HuH-7 (cell line): Measurements from ENCODE around the gene CCNK.

Experiments used
- DNase-seq: peaks from one replicate; pipeline ENCODE4 v3.0.0; 2011; ENCODE audit warnings: low spot score

The CCNK gene

GRCh38 chr14:99535908-99536778 lies 54.9 kb downstream of the CCNK start:
- DNase-seq = no peak

GRCh38 chr14:99537399-99537798 lies 56.2 kb downstream of the CCNK start:
- no peak for DNase-seq

GRCh38 chr14:99538275-99538674 lies 57.1 kb downstream of the CCNK start:
- no peak for DNase-seq

GRCh38 chr14:99538733-99539132 lies 57.5 kb downstream of the CCNK start:
- no peak for DNase-seq

GRCh38 chr14:99539491-99539890 lies 58.3 kb downstream of the CCNK start:
- DNase-seq = no peak

GRCh38 chr14:99540196-99541032 lies 59.2 kb downstream of the CCNK start:
- DNase-seq = no peak

- DNase-seq = no peak
Observed at GRCh38 chr14:99541211-99541610, 60.0 kb downstream of the CCNK start.

GRCh38 chr14:99541677-99542470 lies 60.7 kb downstream of the CCNK start:
- DNase-seq = no peak

GRCh38 chr14:99542566-99542965 lies 61.4 kb downstream of the CCNK start:
- DNase-seq = no peak

- DNase-seq = no peak
Observed at GRCh38 chr14:99543370-99543769, 62.2 kb downstream of the CCNK start.

- DNase-seq = no peak
Observed at GRCh38 chr14:99543985-99544384, 62.8 kb downstream of the CCNK start.

- DNase-seq = no peak
Observed at GRCh38 chr14:99544991-99545390, 63.8 kb downstream of the CCNK start.

GRCh38 chr14:99545586-99545985 lies 64.4 kb downstream of the CCNK start:
- DNase-seq = no peak

GRCh38 chr14:99546234-99546879 lies 65.1 kb downstream of the CCNK start:
- DNase-seq = no peak

- DNase-seq = no peak
Observed at GRCh38 chr14:99548255-99548654, 67.0 kb downstream of the CCNK start.

- no peak for DNase-seq
Observed at GRCh38 chr14:99548871-99549515, 67.8 kb downstream of the CCNK start.

GRCh38 chr14:99549684-99550083 lies 68.5 kb downstream of the CCNK start:
- peak; percentile 72 for DNase-seq

- no peak for DNase-seq
Observed at GRCh38 chr14:99550387-99550992, 69.3 kb downstream of the CCNK start.

GRCh38 chr14:99551034-99551922 lies 70.1 kb downstream of the CCNK start:
- no peak for DNase-seq

- no peak for DNase-seq
Observed at GRCh38 chr14:99552021-99552553, 70.9 kb downstream of the CCNK start.
